GM12864 (cell line): ENCODE measurements around the gene HNRNPH3.

Source experiments
- DNase-seq: peaks from one replicate; pipeline ENCODE4 v3.0.0-alpha.2; 2011; ENCODE audit warnings: low read depth
- H3K4me3 ChIP-seq: 2 replicates; pipeline ENCODE4 v1.5.1; 2011; ENCODE audit warnings: mild to moderate bottlenecking, low read depth, low read length, control low read depth
- CTCF ChIP-seq: IDR thresholded peaks from 2 replicates; pipeline ENCODE4 v1.5.1; 2011; ENCODE audit warnings: low read depth, mild to moderate bottlenecking, moderate library complexity, low read length, control low read depth, inconsistent platforms; ENCODE audit errors: missing control alignments

HNRNPH3 gene

GRCh38 chr10:68365611-68366010 lies 33.7 kb downstream of the HNRNPH3 start:
- H3K4me3 ChIP-seq, result no peak overlapping the region

GRCh38 chr10:68366600-68366999 lies 34.7 kb downstream of the HNRNPH3 start:
- TF ChIP-seq CTCF, result no peak
- no peak overlapping the region for H3K4me3 ChIP-seq
- no peak for DNase-seq

More at GRCh38 chr10:68365611-68366010, 33.7 kb downstream of the HNRNPH3 start:
- DNase-seq, result no peak
- TF ChIP-seq CTCF, result no peak

- no peak overlapping the region for H3K4me3 ChIP-seq
- DNase-seq, result no peak
- TF ChIP-seq CTCF, result no peak
Measured at GRCh38 chr10:68367121-68367520, 35.3 kb downstream of the HNRNPH3 start.

- no peak for TF ChIP-seq CTCF
- no peak for DNase-seq
- H3K4me3 ChIP-seq, result no peak overlapping the region
Measured at GRCh38 chr10:68371604-68372003, 39.7 kb downstream of the HNRNPH3 start.

- TF ChIP-seq CTCF, result no peak
- no peak for DNase-seq
Measured at GRCh38 chr10:68385740-68386139, 53.9 kb downstream of the HNRNPH3 start.

More at GRCh38 chr10:68385740-68386139, 53.9 kb downstream of the HNRNPH3 start:
- no peak overlapping the region for H3K4me3 ChIP-seq
